HG03196 (cell line): ENCODE data around the gene FAR2.
"Not testable (repeated sequence)": the region's sequence is repeated elsewhere in the genome, so short reads cannot be mapped to it uniquely, and the experiment has no call there.

Source experiments
- ATAC-seq: cut with Tn5 transposase; IDR thresholded peaks from one replicate; pipeline ENCODE4 v1.9.1; 2021; ENCODE audit not compliant: unreplicated experiment

Gene FAR2

GRCh38 chr12:29230800-29231560 is 81.9 kb downstream of the FAR2 start:
- ATAC-seq, result no peak

- ATAC-seq, result no peak
Measured at GRCh38 chr12:29232086-29232485, 83.0 kb downstream of the FAR2 start.

DNA sequence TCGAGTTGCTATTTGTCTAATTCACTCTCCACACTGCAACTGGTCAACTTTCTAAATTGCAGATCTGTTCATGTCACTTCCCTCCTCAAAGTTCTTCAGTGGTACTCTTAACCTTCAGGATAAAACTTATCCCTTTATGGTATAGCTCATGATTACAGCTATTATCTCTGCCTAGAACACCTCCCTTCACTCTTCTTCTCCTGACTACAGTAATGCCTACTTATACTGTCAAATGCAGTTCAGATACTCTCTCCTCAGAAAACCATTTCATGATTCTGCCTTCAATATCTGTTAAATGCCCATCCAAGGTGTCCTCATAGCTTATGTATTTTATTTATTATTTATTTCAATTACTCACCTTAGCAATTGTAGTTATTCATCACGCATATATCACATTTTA is 85.5 kb downstream of the FAR2 start:
- ATAC-seq, result no peak

DNA sequence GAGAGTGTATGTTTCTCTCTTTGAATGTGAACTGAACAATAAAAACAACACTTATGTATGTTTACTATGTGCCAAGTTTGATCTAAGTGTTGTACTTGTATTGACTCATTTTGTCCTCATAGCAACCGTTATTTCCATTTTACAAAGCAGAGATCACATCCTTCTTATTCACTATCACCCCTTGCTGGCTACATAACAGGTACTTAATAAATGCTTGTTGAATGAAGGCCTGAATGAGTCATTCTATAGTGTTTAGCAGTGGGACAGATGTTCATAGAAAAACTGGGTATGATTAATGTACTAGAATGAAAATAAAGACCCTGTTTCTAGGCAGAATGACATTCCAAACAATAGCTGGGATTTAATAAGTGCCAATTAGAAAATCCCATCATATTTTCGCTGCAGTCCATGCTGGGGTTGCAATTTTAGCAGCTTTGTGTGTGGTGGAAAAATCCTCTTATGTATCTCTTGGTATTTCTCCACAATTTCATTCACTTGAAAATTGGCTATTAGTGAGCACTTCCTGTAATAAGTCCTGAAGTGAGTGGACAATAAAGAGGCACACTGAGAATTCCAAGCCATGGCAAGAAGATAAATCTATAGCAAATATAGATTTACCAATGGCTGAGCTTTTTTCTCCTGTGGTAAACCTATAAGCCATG is 86.0 kb downstream of the FAR2 start:
- no peak for ATAC-seq

DNA sequence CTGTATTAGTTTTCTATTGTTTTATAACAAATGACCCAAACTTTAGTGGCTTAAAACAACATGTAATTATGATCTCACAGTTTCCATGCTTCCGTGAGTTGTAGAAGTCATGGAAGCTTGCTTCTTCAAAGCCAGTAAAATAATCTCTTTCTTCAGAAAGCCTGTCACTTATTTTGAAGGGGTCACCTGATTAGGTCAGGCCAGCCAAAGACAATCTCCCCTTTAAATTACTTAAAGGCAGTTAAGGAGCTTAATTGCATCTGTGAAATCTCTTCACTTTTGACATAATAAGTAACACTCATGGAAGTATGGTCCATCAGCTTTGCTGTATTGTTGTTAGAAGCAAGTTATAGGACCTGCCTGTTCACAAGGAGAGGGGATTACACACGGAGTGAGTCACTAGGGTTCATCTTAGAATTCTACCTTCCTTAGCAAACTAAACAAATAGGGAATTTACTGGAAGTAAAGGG is 89.8 kb downstream of the FAR2 start:
- no peak for ATAC-seq

GRCh38 chr12:29239336-29239735 is 90.3 kb downstream of the FAR2 start:
- no peak for ATAC-seq

DNA sequence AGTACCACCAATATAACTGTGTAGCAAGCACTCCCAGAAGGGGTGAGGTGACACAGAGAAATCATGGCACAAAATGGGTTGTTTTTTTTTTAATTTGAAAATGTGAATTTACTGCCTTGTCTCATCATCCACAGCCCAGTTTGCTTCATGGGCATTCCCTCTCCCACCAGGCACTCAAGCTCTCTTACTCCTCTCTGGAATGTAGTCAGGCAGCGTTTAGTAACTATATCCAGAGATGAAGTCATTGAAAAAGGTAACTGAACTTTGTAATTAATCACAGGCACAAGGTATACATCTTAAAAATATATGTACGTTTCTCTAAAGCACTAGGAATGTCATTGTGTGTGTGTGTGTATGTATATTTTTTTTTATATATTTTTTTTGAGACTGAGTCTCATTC is 91.4 kb downstream of the FAR2 start:
- no peak for ATAC-seq

- peak; percentile 86 for ATAC-seq
Measured at GRCh38 chr12:29241821-29242591, 92.9 kb downstream of the FAR2 start.

- no peak for ATAC-seq
Measured at GRCh38 chr12:29242921-29243431, 93.9 kb downstream of the FAR2 start.

DNA sequence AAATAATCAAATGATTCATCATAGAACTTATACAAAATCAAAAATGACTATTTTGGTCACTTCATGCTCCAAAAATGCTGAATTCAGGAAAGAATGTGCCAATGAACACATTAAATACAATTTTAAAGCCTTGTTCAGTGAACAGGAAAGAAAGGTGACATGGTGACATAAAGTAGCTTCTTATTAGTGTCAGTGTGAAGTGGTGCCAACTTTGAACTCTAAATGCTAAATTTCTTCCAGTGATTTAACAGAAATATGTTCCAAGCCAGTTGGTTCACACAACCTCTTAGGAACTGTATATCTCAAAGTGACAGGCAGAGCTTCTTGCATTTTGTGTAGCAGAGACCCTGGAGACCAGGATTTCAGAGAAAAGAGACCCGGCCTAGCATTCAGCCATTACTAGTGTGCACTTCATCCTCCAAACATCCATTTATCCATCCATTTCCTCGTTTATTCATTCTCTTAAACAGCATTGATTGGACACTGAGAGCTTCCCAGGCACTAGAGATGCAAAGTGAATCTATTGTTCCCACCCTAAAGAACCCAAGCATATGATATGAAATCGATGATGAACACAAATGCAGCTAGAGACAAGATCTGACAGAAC is 95.2 kb downstream of the FAR2 start:
- no peak for ATAC-seq

DNA sequence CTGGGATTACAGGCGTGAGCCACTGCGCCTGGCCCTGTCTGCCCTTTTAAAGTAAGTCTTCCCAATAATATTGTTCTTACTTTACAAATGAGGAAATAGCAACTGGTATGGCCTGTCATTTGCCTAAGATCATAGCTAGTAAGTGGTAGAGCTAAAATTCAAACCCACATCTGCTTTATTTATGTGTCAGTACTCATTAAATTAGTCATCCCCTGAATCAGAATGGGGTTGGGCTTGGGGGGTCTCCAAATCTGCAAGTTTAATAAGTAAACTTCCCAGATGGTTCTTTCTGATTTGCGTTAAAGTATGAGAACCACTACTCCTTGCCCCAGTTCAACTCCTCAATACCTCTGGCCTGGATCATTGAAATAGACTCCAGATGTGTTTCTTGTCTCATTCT is 96.2 kb downstream of the FAR2 start:
- ATAC-seq, result no peak

GRCh38 chr12:29249930-29250329 is 100.9 kb downstream of the FAR2 start:
- no peak for ATAC-seq

GRCh38 chr12:29253906-29254625 is 105.0 kb downstream of the FAR2 start:
- ATAC-seq, result no peak

DNA sequence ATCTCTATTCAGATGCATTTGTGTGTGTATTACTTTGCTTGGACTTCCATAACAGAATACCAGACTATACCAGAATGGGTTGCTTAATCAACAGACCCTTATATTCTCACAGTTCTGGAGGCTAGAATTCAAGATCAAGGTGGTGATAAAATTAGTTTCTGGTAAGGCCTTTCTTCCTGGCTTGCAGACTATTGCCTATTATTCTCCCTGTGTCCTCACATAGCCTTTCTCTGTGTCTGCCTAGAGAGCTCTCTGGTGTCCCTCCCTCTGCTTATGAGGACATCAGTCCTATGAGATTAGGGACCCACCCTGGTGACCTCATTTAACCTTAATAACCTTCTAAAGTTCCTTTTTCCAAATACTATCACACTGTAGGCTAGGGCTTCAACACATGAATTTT is 106.0 kb downstream of the FAR2 start:
- ATAC-seq, result no peak

DNA sequence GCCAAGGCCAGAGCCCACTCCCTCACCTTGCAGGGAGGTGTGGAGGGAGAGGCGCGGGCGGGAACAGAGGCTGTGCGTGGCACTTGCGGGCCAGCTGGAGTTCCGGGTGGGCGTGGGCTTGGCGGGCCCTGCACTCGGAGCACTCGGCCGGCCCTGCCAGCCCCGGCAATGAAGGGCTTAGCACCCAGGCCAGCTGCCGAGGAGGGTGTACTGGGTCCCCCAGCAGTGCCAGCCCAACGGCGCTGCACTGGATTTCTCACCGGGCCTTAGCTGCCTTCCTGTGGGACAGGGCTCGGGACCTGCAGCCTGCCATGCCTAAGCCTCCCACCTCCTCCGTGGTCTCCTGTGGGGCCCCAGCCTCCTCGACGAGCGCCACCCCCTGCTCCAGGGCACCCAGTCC is 107.5 kb downstream of the FAR2 start:
- no peak for ATAC-seq

DNA sequence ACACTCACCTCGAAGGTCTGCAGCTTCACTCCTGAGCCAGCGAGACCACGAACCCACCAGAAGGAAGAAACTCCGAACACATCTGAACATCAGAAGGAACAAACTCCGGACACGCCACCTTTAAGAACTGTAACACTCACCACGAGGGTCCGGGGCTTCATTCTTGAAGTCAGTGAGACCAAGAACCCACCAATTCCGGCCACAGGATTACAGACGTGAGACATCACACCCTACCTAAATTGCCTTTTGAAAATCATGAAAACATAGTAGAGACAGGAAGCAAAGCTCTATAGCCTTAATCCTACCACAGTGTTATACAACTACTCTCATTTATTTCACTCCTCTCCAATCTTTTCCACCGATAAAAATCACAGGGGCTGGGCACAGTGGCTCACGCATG is 108.6 kb downstream of the FAR2 start:
- ATAC-seq, result not testable (repeated sequence)

DNA sequence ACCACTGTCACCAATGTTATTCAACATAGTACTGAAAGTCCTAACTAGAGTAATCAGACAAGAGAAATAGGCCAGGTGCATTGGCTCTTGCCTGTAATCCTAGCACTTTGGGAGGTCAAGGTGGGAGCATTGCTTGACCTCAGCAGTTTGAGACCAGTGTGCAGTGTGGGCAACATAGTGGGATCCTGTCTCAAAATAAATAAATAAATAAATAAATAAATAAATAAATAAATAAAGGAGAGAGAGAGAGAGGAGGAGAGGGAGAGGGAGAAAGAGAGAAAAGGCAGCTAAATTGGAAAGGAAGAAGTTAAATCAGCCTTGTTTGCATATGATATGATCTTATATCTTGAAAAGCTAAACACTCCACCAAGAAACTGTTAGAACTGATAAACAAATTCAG is 115.3 kb downstream of the FAR2 start:
- no peak for ATAC-seq

DNA sequence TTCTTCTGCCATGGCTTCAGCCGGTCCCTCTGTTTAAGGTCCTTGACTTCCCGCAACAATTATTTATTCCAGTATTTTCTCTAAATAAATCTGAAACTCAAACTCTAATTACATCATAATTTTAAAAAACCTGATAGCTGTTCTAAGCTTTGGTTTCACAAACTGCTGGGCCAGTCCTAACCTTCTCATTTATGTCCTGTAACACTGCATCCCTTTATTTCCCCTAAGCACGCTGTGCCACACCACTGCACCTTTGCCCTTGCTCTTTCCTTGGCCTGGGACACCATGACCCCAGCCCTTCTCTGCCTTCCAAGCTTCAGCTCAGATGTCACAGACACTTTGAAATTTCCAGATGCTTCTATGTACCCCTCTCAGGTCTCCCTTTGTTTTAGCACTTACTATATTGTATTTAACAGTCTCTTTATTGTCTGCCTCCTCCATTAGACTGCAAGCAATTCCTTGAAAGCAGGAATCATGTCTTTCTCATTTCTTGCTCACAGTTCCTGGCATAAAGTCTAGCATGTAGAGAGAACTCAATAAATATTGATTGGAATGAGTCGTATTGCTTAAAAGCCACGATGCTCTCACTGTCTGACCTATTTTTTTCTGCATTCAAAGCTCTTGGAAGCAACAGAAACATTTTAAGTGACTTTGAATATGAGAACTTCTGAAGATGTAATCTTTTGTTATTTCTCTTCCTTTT is 120.8 kb downstream of the FAR2 start:
- no peak for ATAC-seq

- ATAC-seq, result no peak
Measured at GRCh38 chr12:29270446-29270845, 121.4 kb downstream of the FAR2 start.
